ENCODE results near the gene TBRG4.

DNA sequence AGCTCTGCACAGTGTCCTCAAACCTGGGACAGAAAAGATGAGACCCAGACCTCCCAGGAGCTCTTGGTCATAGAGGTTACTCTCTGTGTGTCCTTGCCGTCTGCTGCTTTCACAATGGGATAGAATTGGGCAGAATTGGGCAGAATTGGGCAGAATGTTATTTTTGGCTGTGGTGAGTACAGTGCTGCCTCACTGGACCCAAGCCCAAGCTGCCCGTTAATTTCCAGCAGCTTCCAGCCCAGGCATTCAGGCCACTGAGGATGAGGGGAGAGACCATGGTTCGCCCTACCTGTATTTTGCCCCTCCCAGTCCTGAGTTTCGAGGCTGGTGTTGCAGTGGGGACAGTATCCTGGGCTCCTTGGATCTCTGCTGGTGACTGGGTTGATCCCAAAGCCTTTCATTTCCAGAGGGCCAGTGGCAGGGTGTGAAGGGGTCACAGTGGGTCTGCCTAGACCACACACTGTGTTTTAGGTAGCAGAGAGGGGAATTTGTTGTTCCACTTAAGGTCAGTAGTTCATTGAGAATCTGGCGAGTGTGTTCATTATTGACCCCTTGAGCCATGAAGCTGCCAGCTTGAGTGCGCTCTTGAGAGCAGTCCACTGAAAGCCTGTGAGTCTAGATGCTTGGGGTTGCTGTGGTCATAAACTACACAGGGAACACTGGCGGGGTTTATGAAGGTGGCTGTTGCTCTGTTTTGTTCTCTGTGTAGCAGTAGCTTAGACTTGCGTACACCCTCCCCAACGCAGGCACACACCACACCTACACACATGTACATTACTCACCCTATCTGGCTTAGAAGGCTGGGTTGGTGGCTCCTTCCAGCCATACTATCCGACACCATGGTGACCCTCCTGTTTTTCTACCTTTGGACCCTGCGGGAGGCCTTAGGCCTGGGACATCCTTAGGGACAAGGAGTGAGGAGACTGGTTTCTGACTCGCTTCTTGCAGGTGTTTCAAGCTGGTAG, 46.2 kb downstream of the TBRG4 start:
- TF ChIP-seq, protein P1, sequence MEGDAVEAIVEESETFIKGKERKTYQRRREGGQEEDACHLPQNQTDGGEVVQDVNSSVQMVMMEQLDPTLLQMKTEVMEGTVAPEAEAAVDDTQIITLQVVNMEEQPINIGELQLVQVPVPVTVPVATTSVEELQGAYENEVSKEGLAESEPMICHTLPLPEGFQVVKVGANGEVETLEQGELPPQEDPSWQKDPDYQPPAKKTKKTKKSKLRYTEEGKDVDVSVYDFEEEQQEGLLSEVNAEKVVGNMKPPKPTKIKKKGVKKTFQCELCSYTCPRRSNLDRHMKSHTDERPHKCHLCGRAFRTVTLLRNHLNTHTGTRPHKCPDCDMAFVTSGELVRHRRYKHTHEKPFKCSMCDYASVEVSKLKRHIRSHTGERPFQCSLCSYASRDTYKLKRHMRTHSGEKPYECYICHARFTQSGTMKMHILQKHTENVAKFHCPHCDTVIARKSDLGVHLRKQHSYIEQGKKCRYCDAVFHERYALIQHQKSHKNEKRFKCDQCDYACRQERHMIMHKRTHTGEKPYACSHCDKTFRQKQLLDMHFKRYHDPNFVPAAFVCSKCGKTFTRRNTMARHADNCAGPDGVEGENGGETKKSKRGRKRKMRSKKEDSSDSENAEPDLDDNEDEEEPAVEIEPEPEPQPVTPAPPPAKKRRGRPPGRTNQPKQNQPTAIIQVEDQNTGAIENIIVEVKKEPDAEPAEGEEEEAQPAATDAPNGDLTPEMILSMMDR (IDR thresholded peaks at IDR 0.05): no peak
- TF ChIP-seq POLR2AphosphoS5 (IDR thresholded peaks at IDR 0.05): no peak
- no peak for TF ChIP-seq POLR2A (IDR thresholded peaks at IDR 0.05)
